WTC11 (cell line): ENCODE results near the gene BICDL1.

Source experiments
- CREB1 ChIP-seq: sonication (generic); formaldehyde crosslinking; IDR thresholded peaks from 2 replicates; pipeline ENCODE4 v1.8.0; 2023; ENCODE audit warnings: mild to moderate bottlenecking, missing genetic modification reagents
- RORB ChIP-seq: fragments of 250-450 bp; sonication (Bioruptor Pico); IDR thresholded peaks from 2 replicates; pipeline ENCODE4 v1.9.0; 2021; ENCODE audit warnings: mild to moderate bottlenecking
- SP1 ChIP-seq: sonication (generic); formaldehyde crosslinking; conservative IDR thresholded peaks from 2 replicates; pipeline ENCODE4 v1.8.1; 2022; ENCODE audit warnings: missing genetic modification reagents
- ZNF263 ChIP-seq: sonication (generic); formaldehyde crosslinking; IDR thresholded peaks from 2 replicates; pipeline ENCODE4 v1.8.1; 2022; ENCODE audit warnings: low read depth, mild to moderate bottlenecking, moderate library complexity, missing genetic modification reagents
- TF ChIP-seq, protein P1 (sequence below): sonication (generic); formaldehyde crosslinking; IDR thresholded peaks from 2 replicates; pipeline ENCODE4 v1.8.1; 2022; ENCODE audit warnings: missing genetic modification reagents, borderline replicate concordance
- TF ChIP-seq, protein P2 (sequence below): fragments of 200-600 bp; IDR thresholded peaks from 2 replicates; pipeline ENCODE4 v1.8.0; 2022; ENCODE audit warnings: antibody characterized with exemption
- TF ChIP-seq, protein P3 (sequence below): sonication (generic); formaldehyde crosslinking; IDR thresholded peaks from 2 replicates; pipeline ENCODE4 v1.8.1; 2023; ENCODE audit warnings: mild to moderate bottlenecking, missing genetic modification reagents, moderate library complexity
- TF ChIP-seq, protein P4 (sequence below): sonication (generic); formaldehyde crosslinking; IDR thresholded peaks from 2 replicates; pipeline ENCODE4 v1.8.0; 2023; ENCODE audit warnings: missing genetic modification reagents, mild to moderate bottlenecking, borderline replicate concordance
- TF ChIP-seq, protein P5 (sequence below): sonication (generic); formaldehyde crosslinking; IDR thresholded peaks from 2 replicates; pipeline ENCODE4 v1.8.0; 2022; ENCODE audit warnings: mild to moderate bottlenecking, missing genetic modification reagents

DNA sequence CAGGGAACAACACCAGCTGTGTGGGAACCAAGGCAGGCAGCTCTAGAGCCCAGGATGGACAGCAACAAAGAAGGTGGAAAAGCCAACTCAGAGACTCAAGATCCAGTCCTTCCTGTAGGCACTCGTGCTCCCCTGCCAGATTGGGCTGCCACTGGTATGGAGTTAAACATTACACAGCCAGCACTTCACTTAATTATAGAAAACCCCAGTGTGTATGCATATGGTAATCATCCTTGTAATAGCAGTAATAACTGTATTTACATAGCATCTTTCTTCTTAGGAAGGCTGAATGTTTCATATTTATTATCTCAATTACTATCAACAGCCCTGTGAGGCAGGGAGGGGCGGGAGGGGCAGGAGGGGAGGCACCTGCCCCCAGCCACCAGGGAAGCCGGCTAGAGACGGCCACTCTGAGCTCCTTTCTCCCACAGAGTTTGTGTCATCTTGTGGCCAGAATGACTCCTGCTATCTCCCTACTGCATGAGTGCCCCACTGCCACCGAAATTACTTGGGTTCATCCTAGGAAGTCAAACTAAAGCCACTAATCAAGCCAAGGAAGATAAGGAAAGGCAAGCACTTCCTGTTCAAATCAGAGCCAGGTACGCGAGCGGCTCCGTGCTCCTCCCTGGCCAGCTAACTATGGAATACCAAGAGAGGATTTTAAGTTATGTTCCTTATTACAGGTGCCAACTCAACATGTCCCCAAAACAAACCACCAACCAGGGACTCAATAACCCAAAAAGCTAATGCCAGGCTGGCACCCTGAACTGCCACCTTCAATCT lies 143.2 kb downstream of the BICDL1 start:
- no peak for TF ChIP-seq ZNF263 (CRISPR knock-in tag)
- TF ChIP-seq, protein P1, sequence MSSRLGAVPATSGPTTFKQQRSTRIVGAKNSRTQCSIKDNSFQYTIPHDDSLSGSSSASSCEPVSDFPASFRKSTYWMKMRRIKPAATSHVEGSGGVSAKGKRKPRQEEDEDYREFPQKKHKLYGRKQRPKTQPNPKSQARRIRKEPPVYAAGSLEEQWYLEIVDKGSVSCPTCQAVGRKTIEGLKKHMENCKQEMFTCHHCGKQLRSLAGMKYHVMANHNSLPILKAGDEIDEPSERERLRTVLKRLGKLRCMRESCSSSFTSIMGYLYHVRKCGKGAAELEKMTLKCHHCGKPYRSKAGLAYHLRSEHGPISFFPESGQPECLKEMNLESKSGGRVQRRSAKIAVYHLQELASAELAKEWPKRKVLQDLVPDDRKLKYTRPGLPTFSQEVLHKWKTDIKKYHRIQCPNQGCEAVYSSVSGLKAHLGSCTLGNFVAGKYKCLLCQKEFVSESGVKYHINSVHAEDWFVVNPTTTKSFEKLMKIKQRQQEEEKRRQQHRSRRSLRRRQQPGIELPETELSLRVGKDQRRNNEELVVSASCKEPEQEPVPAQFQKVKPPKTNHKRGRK (CRISPR knock-in tag) = no peak
- TF ChIP-seq, protein P2, sequence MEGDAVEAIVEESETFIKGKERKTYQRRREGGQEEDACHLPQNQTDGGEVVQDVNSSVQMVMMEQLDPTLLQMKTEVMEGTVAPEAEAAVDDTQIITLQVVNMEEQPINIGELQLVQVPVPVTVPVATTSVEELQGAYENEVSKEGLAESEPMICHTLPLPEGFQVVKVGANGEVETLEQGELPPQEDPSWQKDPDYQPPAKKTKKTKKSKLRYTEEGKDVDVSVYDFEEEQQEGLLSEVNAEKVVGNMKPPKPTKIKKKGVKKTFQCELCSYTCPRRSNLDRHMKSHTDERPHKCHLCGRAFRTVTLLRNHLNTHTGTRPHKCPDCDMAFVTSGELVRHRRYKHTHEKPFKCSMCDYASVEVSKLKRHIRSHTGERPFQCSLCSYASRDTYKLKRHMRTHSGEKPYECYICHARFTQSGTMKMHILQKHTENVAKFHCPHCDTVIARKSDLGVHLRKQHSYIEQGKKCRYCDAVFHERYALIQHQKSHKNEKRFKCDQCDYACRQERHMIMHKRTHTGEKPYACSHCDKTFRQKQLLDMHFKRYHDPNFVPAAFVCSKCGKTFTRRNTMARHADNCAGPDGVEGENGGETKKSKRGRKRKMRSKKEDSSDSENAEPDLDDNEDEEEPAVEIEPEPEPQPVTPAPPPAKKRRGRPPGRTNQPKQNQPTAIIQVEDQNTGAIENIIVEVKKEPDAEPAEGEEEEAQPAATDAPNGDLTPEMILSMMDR = no peak
- TF ChIP-seq SP1 = no peak
- TF ChIP-seq, protein P3, sequence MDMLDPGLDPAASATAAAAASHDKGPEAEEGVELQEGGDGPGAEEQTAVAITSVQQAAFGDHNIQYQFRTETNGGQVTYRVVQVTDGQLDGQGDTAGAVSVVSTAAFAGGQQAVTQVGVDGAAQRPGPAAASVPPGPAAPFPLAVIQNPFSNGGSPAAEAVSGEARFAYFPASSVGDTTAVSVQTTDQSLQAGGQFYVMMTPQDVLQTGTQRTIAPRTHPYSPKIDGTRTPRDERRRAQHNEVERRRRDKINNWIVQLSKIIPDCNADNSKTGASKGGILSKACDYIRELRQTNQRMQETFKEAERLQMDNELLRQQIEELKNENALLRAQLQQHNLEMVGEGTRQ = no peak
- TF ChIP-seq, protein P4, sequence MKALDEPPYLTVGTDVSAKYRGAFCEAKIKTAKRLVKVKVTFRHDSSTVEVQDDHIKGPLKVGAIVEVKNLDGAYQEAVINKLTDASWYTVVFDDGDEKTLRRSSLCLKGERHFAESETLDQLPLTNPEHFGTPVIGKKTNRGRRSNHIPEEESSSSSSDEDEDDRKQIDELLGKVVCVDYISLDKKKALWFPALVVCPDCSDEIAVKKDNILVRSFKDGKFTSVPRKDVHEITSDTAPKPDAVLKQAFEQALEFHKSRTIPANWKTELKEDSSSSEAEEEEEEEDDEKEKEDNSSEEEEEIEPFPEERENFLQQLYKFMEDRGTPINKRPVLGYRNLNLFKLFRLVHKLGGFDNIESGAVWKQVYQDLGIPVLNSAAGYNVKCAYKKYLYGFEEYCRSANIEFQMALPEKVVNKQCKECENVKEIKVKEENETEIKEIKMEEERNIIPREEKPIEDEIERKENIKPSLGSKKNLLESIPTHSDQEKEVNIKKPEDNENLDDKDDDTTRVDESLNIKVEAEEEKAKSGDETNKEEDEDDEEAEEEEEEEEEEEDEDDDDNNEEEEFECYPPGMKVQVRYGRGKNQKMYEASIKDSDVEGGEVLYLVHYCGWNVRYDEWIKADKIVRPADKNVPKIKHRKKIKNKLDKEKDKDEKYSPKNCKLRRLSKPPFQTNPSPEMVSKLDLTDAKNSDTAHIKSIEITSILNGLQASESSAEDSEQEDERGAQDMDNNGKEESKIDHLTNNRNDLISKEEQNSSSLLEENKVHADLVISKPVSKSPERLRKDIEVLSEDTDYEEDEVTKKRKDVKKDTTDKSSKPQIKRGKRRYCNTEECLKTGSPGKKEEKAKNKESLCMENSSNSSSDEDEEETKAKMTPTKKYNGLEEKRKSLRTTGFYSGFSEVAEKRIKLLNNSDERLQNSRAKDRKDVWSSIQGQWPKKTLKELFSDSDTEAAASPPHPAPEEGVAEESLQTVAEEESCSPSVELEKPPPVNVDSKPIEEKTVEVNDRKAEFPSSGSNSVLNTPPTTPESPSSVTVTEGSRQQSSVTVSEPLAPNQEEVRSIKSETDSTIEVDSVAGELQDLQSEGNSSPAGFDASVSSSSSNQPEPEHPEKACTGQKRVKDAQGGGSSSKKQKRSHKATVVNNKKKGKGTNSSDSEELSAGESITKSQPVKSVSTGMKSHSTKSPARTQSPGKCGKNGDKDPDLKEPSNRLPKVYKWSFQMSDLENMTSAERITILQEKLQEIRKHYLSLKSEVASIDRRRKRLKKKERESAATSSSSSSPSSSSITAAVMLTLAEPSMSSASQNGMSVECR = no peak
- no peak for TF ChIP-seq RORB (CRISPR knock-in tag)
- TF ChIP-seq, protein P5, sequence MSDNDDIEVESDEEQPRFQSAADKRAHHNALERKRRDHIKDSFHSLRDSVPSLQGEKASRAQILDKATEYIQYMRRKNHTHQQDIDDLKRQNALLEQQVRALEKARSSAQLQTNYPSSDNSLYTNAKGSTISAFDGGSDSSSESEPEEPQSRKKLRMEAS (CRISPR knock-in tag) = no peak
- no peak for TF ChIP-seq CREB1 (CRISPR knock-in tag)
